Smooth muscle cell (in vitro differentiated cells): Measurements from ENCODE around the gene EBF4. TPM values are rescaled to one million over a fixed set of nuclear protein-coding genes. Genes with fewer than 3 reads are reported as not detected.

Experiments
- DNase-seq: peaks from one replicate; lab custom pipeline; 2025; ENCODE audit not compliant: unreplicated experiment; lab: John Stamatoyannopoulos, UW
- H2AFZ ChIP-seq: fragments of 200-600 bp; sonication (generic); 2 replicates; pipeline ENCODE4 v1.6.0; 2016; ENCODE audit warnings: antibody characterized with exemption, low read depth, mild to moderate bottlenecking
- H3F3A ChIP-seq: fragments of 200-600 bp; sonication (generic); 2 replicates; pipeline ENCODE4 v1.6.0; 2017; ENCODE audit warnings: antibody characterized with exemption, low read depth
- H3K27ac ChIP-seq: fragments of 200-600 bp; sonication (generic); 2 replicates; pipeline ENCODE4 v1.5.1; 2016; ENCODE audit warnings: low read depth, mild to moderate bottlenecking
- H3K27me3 ChIP-seq: fragments of 200-600 bp; sonication (generic); 2 replicates; pipeline ENCODE4 v1.6.1; 2016; ENCODE audit warnings: low read depth, mild to moderate bottlenecking
- H3K36me3 ChIP-seq: fragments of 200-600 bp; sonication (generic); 2 replicates; pipeline ENCODE4 v1.5.1; 2016; ENCODE audit warnings: low read depth
- H3K4me1 ChIP-seq: fragments of 200-600 bp; sonication (generic); 2 replicates; pipeline ENCODE4 v1.5.1; 2016; ENCODE audit warnings: low read depth
- H3K4me2 ChIP-seq: fragments of 200-600 bp; sonication (generic); 2 replicates; pipeline ENCODE4 v1.6.0; 2016; ENCODE audit warnings: mild to moderate bottlenecking
- H3K4me3 ChIP-seq: fragments of 200-600 bp; sonication (generic); 2 replicates; pipeline ENCODE4 v1.5.1; 2016; ENCODE audit warnings: mild to moderate bottlenecking
- H3K79me2 ChIP-seq: fragments of 200-600 bp; sonication (generic); 2 replicates; pipeline ENCODE4 v1.6.0; 2016; ENCODE audit warnings: low read depth, mild to moderate bottlenecking
- H3K9ac ChIP-seq: fragments of 200-600 bp; sonication (generic); 2 replicates; pipeline ENCODE4 v1.6.0; 2016; ENCODE audit warnings: low read depth
- H3K9me3 ChIP-seq: fragments of 200-600 bp; sonication (generic); replicated peaks from 2 replicates; pipeline ENCODE4 v1.5.1; 2016; ENCODE audit warnings: low read depth
- H4K20me1 ChIP-seq: fragments of 200-600 bp; sonication (generic); 2 replicates; pipeline ENCODE4 v1.6.0; 2016; ENCODE audit warnings: low read depth
- WGBS: methylation state at CpG from one replicate; pipeline ENCODE4 v1.1.7; 2016; ENCODE audit warnings: low lambda C conversion rate; 5-methylcytosine and 5-hydroxymethylcytosine counted together
- polyA plus RNA-seq: library from polyadenylated mRNA; unstranded; fragments of >200 nt; fragmentation: Nextera tagmentation; extraction: Ambion mirVana; gene quantifications from 2 replicates; pipeline ENCODE4 v1.2.1, GENCODE V29; 2016
- total RNA-seq: library from RNA; depleted of rRNA; stranded (reverse); fragments of >200 nt; gene quantifications from 2 replicates; pipeline ENCODE4 v1.2.3, GENCODE V29; 2014
- TF ChIP-seq, protein P1 (sequence below): fragments of 200-600 bp; sonication (generic); IDR thresholded peaks from 2 replicates; pipeline ENCODE4 v1.5.1; 2017; ENCODE audit warnings: borderline replicate concordance, mild to moderate bottlenecking, antibody characterized with exemption; ENCODE audit not compliant: insufficient read depth, poor library complexity, severe bottlenecking

EBF4 gene
- total and polyA plus RNA-seq, 2 experiments from 2014 or later = 8.2 to 19.0 TPM

DNA sequence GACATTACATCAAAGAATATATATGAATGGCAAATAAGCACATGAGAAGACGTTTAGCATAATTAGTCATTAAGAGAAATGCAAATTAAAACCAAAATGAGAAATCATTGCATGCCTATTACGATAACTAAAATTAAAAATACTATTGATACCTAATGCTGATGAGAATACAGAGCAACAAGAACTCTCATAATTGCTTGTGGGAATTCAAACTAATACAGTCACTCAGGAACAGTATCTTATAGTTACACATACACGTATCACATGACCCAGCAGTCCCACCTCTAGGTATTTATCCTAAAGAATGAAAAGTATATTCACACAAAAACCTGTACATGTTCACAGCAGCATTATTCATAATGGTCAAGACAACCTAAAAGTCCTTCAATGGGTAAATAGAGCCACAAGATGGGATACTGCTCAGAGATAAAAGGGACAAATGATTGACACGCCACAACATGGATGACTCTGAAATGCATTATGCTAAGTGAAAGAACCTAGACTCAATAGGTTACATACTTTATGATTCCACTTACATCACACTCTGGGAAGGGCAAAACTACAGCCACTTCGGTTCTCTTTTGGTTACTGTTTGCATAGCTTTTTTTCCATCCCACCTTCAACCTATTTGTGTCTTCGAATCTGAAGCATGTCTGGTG lies 91.5 kb downstream of the EBF4 start:
- H3F3A ChIP-seq = no peaks in the 10 kb centered on the region
- 88% methylated on average over 6 of the region's 6 CpGs for WGBS
- no peaks in the 10 kb centered on the region for H3K9me3 ChIP-seq
- TF ChIP-seq, protein P1, sequence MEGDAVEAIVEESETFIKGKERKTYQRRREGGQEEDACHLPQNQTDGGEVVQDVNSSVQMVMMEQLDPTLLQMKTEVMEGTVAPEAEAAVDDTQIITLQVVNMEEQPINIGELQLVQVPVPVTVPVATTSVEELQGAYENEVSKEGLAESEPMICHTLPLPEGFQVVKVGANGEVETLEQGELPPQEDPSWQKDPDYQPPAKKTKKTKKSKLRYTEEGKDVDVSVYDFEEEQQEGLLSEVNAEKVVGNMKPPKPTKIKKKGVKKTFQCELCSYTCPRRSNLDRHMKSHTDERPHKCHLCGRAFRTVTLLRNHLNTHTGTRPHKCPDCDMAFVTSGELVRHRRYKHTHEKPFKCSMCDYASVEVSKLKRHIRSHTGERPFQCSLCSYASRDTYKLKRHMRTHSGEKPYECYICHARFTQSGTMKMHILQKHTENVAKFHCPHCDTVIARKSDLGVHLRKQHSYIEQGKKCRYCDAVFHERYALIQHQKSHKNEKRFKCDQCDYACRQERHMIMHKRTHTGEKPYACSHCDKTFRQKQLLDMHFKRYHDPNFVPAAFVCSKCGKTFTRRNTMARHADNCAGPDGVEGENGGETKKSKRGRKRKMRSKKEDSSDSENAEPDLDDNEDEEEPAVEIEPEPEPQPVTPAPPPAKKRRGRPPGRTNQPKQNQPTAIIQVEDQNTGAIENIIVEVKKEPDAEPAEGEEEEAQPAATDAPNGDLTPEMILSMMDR = no peak
- no peaks in the 10 kb centered on the region for H4K20me1 ChIP-seq
- DNase-seq = no peak
- H3K27me3 ChIP-seq = peaks cover 21% of the 10 kb centered on the region
- H3K27ac ChIP-seq = no peak overlapping the region
- no peak overlapping the region for H3K4me2 ChIP-seq
- no peak overlapping the region for H2AFZ ChIP-seq
- no peaks in the 10 kb centered on the region for H3K36me3 ChIP-seq
- no peak overlapping the region for H3K4me3 ChIP-seq
- H3K4me1 ChIP-seq = no peaks in the 10 kb centered on the region
- no peaks in the 10 kb centered on the region for H3K79me2 ChIP-seq
- no peak overlapping the region for H3K9ac ChIP-seq

GRCh38 chr20:2793471-2793870 lies 100.9 kb downstream of the EBF4 start:
- no peaks in the 10 kb centered on the region for H3K4me1 ChIP-seq
- H3K9me3 ChIP-seq = no peaks in the 10 kb centered on the region
- no peak for DNase-seq
- 94% methylated on average over 6 of the region's 6 CpGs for WGBS
- no peaks in the 10 kb centered on the region for H3K79me2 ChIP-seq
- H3K4me3 ChIP-seq = no peak overlapping the region
- no peak overlapping the region for H3K4me2 ChIP-seq
- no peak overlapping the region for H3K9ac ChIP-seq
- H3K36me3 ChIP-seq = no peaks in the 10 kb centered on the region
- H2AFZ ChIP-seq = no peak overlapping the region
- no peaks in the 10 kb centered on the region for H3F3A ChIP-seq
- H4K20me1 ChIP-seq = no peaks in the 10 kb centered on the region
- TF ChIP-seq, protein P1 = no peak
- H3K27ac ChIP-seq = no peak overlapping the region
- H3K27me3 ChIP-seq = peaks cover 11% of the 10 kb centered on the region

DNA sequence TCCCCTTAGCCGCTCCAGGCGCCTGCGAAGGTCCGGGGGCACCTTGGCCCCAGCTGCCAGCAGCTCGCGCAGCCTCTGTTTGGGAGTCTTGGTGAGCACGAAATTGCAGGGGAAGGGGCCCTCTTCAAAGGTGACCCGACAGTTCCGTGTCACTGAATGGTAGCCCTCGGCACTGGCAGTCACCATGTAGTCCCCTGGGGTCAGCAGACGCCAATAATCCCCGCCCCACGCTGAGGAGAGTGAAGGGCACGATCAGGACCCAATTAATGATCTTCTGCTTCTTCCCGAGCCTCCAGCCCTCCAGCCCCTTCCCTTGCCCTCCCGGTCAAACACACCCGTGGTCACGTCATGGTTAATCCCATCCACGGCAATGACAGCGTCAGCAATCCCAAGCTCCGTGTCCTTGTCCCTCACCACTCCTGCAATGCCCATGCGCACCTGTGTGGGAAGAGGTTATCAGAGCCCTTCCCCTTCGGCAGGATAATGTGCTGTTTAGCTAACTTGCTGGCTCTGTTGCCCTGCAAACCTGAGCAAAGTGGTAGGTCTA lies 101.7 kb downstream of the EBF4 start:
- H4K20me1 ChIP-seq = no peaks in the 10 kb centered on the region
- H3K4me3 ChIP-seq = no peak overlapping the region
- H3K9ac ChIP-seq = no peak overlapping the region
- H3K36me3 ChIP-seq = no peaks in the 10 kb centered on the region
- TF ChIP-seq, protein P1 = no peak
- no peak overlapping the region for H3K4me2 ChIP-seq
- peaks cover 1% of the 10 kb centered on the region for H3K4me1 ChIP-seq
- no peaks in the 10 kb centered on the region for H3K9me3 ChIP-seq
- no peak for DNase-seq
- no peaks in the 10 kb centered on the region for H3F3A ChIP-seq
- WGBS = 95% methylated on average over 23 of the region's 23 CpGs
- H3K27ac ChIP-seq = no peak overlapping the region
- H3K79me2 ChIP-seq = no peaks in the 10 kb centered on the region
- H2AFZ ChIP-seq = no peak overlapping the region
- peaks cover 9% of the 10 kb centered on the region for H3K27me3 ChIP-seq
